H1 (cell line): ENCODE measurements around the gene HHAT. TPM values are rescaled to one million over a fixed set of nuclear protein-coding genes. Genes with fewer than 3 reads are reported as not detected.

Experiments used
- CTCF ChIA-PET: fragments of 300-600 bp; sonication (Branson Sonifier 250); formaldehyde crosslinking; loops from one replicate; lab custom pipeline; 2021; ENCODE audit not compliant: partially characterized antibody; lab: Charles Lee
- POLR2A ChIA-PET: fragments of 300-600 bp; sonication (Branson Sonifier 250); formaldehyde crosslinking; loops from one replicate; lab custom pipeline; 2021; ENCODE audit warnings: inconsistent platforms; ENCODE audit not compliant: partially characterized antibody; lab: Charles Lee
- DNase-seq, 2 experiments: peaks; one replicate each; pipeline versions ENCODE4 v3.0.0 to v3.0.0-alpha.2; 2010 to 2022; ENCODE audit warnings: low spot score in 2 of 2, low read depth in 1 of 2, mixed read lengths in 1 of 2
- FAIRE-seq: peaks from 2 replicates; lab custom pipeline; 2011; peaks lifted over from hg19 to GRCh38; lab: Jason Lieb, UNC
- H2AFZ ChIP-seq: 2 replicates; pipeline ENCODE4 v1.8.1; 2012; ENCODE audit warnings: low read length, inconsistent platforms
- H2AK5ac ChIP-seq: 2 replicates; pipeline ENCODE4 v1.6.1; 2013; ENCODE audit warnings: low read depth, low read length
- H2BK120ac ChIP-seq: replicated peaks from 2 replicates; pipeline ENCODE3; 2013; ENCODE audit warnings: low read depth, low read length, inconsistent platforms
- H2BK12ac ChIP-seq: 2 replicates; pipeline ENCODE4 v1.6.1; 2013; ENCODE audit warnings: low read depth, low read length
- H2BK15ac ChIP-seq: 2 replicates; pipeline ENCODE4 v1.6.1; 2013; ENCODE audit warnings: low read length
- H2BK20ac ChIP-seq: 2 replicates; pipeline ENCODE4 v1.6.1; 2013; ENCODE audit warnings: low read length
- H2BK5ac ChIP-seq: 2 replicates; pipeline ENCODE4 v1.6.1; 2013; ENCODE audit warnings: low read depth, low read length
- H3K14ac ChIP-seq: 2 replicates; pipeline ENCODE4 v1.6.1; 2013; ENCODE audit warnings: inconsistent platforms; ENCODE audit not compliant: insufficient read length
- H3K18ac ChIP-seq: 2 replicates; pipeline ENCODE4 v1.6.1; 2013; ENCODE audit warnings: low read length; ENCODE audit errors: extremely low read depth
- H3K23ac ChIP-seq: 2 replicates; pipeline ENCODE4 v1.6.1; 2013; ENCODE audit warnings: inconsistent platforms; ENCODE audit not compliant: insufficient read length
- H3K23me2 ChIP-seq: 2 replicates; pipeline ENCODE4 v1.6.1; 2013; ENCODE audit warnings: low read depth, low read length
- H3K27ac ChIP-seq: 2 replicates; pipeline ENCODE4 v1.6.1; 2011; ENCODE audit warnings: low read depth, low read length, inconsistent platforms
- H3K27me3 ChIP-seq, 4 experiments: replicated peaks in 1 of 4; 1 replicate in 1 of 4; 2 replicates in 3 of 4; pipeline versions ENCODE4 v1.6.1 to v1.8.1; 2011 to 2013; ENCODE audit warnings: low read length in 3 of 4, mild to moderate bottlenecking in 3 of 4, inconsistent platforms in 2 of 4, mixed read lengths in 2 of 4, moderate library complexity in 1 of 4; ENCODE audit not compliant: control insufficient read depth in 3 of 4, insufficient read depth in 3 of 4; ENCODE audit errors: extremely low read depth in 1 of 4
- H3K36me3 ChIP-seq, 4 experiments: 2 replicates each; pipeline versions ENCODE4 v1.6.1 to v1.8.1; 2011 to 2013; ENCODE audit warnings: mild to moderate bottlenecking in 4 of 4, low read length in 3 of 4, moderate library complexity in 2 of 4, control low read depth in 1 of 4, inconsistent platforms in 1 of 4; ENCODE audit not compliant: insufficient read depth in 4 of 4, control insufficient read depth in 2 of 4
- H3K4ac ChIP-seq: replicated peaks from 2 replicates; pipeline ENCODE3; 2013; ENCODE audit warnings: low read length, low read depth, mixed read lengths, inconsistent platforms; ENCODE audit not compliant: insufficient read length
- H3K4me1 ChIP-seq, 4 experiments: replicated peaks in 1 of 4; 1 replicate in 1 of 4; 2 replicates in 3 of 4; pipeline versions ENCODE4 v1.6.1 to v1.8.1; 2011 to 2013; ENCODE audit warnings: low read length in 3 of 4, inconsistent platforms in 2 of 4, mixed read lengths in 1 of 4; ENCODE audit not compliant: insufficient read depth in 4 of 4, control insufficient read depth in 3 of 4
- H3K4me2 ChIP-seq, 2 experiments: 2 replicates each; pipeline versions ENCODE4 v1.6.1 to v1.8.1; 2011 to 2013; ENCODE audit warnings: low read depth in 2 of 2, low read length in 2 of 2, control low read depth in 1 of 2, inconsistent platforms in 1 of 2, mild to moderate bottlenecking in 1 of 2; ENCODE audit not compliant: insufficient read depth in 1 of 2
- H3K4me3 ChIP-seq, 4 experiments: fragments of 200-600, 300-600 bp in 1 of 4; sonication (generic), shearing (Covaris generic), sonication (Bioruptor Twin) in 1 of 4; 2 replicates each; pipeline versions ENCODE4 v1.5.1 to v1.8.1; 2011 to 2016; ENCODE audit warnings: low read length in 4 of 4, low read depth in 3 of 4, control low read depth in 2 of 4, inconsistent platforms in 2 of 4, mild to moderate bottlenecking in 2 of 4, mixed read lengths in 1 of 4, moderate library complexity in 1 of 4; ENCODE audit not compliant: insufficient read depth in 2 of 4; ENCODE audit errors: extremely low read depth in 1 of 4
- H3K56ac ChIP-seq: replicated peaks from 2 replicates; pipeline ENCODE3; 2013; ENCODE audit warnings: low read depth, mild to moderate bottlenecking, mixed read lengths, low read length, inconsistent platforms; ENCODE audit not compliant: insufficient read length
- H3K79me1 ChIP-seq: 2 replicates; pipeline ENCODE4 v1.6.1; 2013; ENCODE audit warnings: low read depth, low read length, control low read depth
- H3K79me2 ChIP-seq, 2 experiments: 2 replicates each; pipeline versions ENCODE4 v1.6.1 to v1.8.1; 2012 to 2013; ENCODE audit warnings: low read length in 2 of 2, mild to moderate bottlenecking in 2 of 2, inconsistent platforms in 1 of 2; ENCODE audit not compliant: insufficient read depth in 2 of 2, control insufficient read depth in 1 of 2
- H3K9ac ChIP-seq, 4 experiments: replicated peaks in 1 of 4; 1 replicate in 1 of 4; 2 replicates in 3 of 4; pipeline versions ENCODE4 v1.6.1 to v1.8.1; 2011 to 2013; ENCODE audit warnings: low read depth in 3 of 4, low read length in 3 of 4, control low read depth in 2 of 4, mild to moderate bottlenecking in 2 of 4, moderate library complexity in 2 of 4, inconsistent platforms in 1 of 4; ENCODE audit errors: extremely low read depth in 1 of 4
- H3K9me3 ChIP-seq, 2 experiments: 2 replicates each; pipeline versions ENCODE4 v1.6.1 to v1.8.1; 2012 to 2013; ENCODE audit warnings: mild to moderate bottlenecking in 2 of 2, moderate library complexity in 2 of 2, control low read depth in 1 of 2, inconsistent platforms in 1 of 2, low read depth in 1 of 2, low read length in 1 of 2, mixed read lengths in 1 of 2; ENCODE audit not compliant: insufficient read depth in 2 of 2
- H4K20me1 ChIP-seq, 2 experiments: replicated peaks in 1 of 2; 2 replicates each; pipeline versions ENCODE3 to v1.8.1; 2011 to 2013; ENCODE audit warnings: inconsistent platforms in 2 of 2, low read length in 2 of 2, mild to moderate bottlenecking in 1 of 2; ENCODE audit not compliant: insufficient read depth in 2 of 2, control insufficient read depth in 1 of 2
- H4K5ac ChIP-seq: 2 replicates; pipeline ENCODE4 v1.6.1; 2013; ENCODE audit warnings: low read length, low read depth, mixed read lengths, inconsistent platforms; ENCODE audit not compliant: insufficient read length
- H4K8ac ChIP-seq: 2 replicates; pipeline ENCODE4 v1.8.0; 2013; ENCODE audit warnings: mild to moderate bottlenecking, moderate library complexity, low read length, inconsistent platforms; ENCODE audit not compliant: insufficient read depth; ENCODE audit errors: extremely low read depth
- H4K91ac ChIP-seq: replicated peaks from 2 replicates; pipeline ENCODE3; 2013; ENCODE audit warnings: low read length, mixed read lengths, inconsistent platforms; ENCODE audit not compliant: insufficient read length
- CBX5 ChIP-seq: fragments of 300-800, 300-1000 bp; sonication (generic); IDR thresholded peaks from 2 replicates; pipeline ENCODE4 v1.7.1; 2016; ENCODE audit warnings: antibody characterized with exemption, low read length, low read depth
- JUND ChIP-seq: IDR thresholded peaks from 2 replicates; pipeline ENCODE4 v1.6.1; 2011; ENCODE audit warnings: mild to moderate bottlenecking, improper control_type of control experiment, low read length
- RAD21 ChIP-seq, 2 experiments: IDR thresholded peaks in 1 of 2; conservative IDR thresholded peaks in 1 of 2; 2 replicates each; pipeline ENCODE4 v1.6.1; 2011; ENCODE audit warnings: low read depth in 2 of 2, low read length in 2 of 2, improper control_type of control experiment in 1 of 2, inconsistent platforms in 1 of 2, mild to moderate bottlenecking in 1 of 2, moderate library complexity in 1 of 2
- SIN3A ChIP-seq, 2 experiments: IDR thresholded peaks in 1 of 2; conservative IDR thresholded peaks in 1 of 2; 2 replicates each; pipeline ENCODE4 v1.6.1; 2011 to 2012; ENCODE audit warnings: low read length in 2 of 2, improper control_type of control experiment in 1 of 2, low read depth in 1 of 2, mild to moderate bottlenecking in 1 of 2
- TEAD4 ChIP-seq: IDR thresholded peaks from 2 replicates; pipeline ENCODE4 v1.6.1; 2012; ENCODE audit warnings: low read depth, low read length, inconsistent platforms, mixed read lengths
- WGBS, 2 experiments: shearing (Covaris generic) in 1 of 2; methylation state at CpG; one replicate each; pipeline versions ENCODE4 v1.1.6 to v1.1.7; 2013 to 2015; ENCODE audit warnings: low lambda C conversion rate in 2 of 2, mixed read lengths in 2 of 2, inconsistent platforms in 1 of 2, low coverage in 1 of 2, missing lambda C conversion rate in 1 of 2; ENCODE audit not compliant: insufficient replicate concordance in 2 of 2, insufficient coverage in 1 of 2, insufficient read length in 1 of 2; ENCODE audit errors: extremely low coverage in 1 of 2, missing lambda C conversion rate in 1 of 2; 5-methylcytosine and 5-hydroxymethylcytosine counted together
- polyA plus RNA-seq, 7 experiments: library from polyadenylated mRNA; depleted of rRNA in 3 of 7; stranded (reverse) in 5 of 7; unstranded in 2 of 7; fragments of >200 nt in 5 of 7; fragments of 200-250 nt in 2 of 7; gene quantifications; 1 replicate in 5 of 7; 2 replicates in 1 of 7; 4 replicates in 1 of 7; pipeline versions ENCODE4 v1.2.1 to v1.2.3, GENCODE V29; 2011 to 2013; ENCODE audit warnings: missing spikeins in 2 of 7, mixed read lengths in 2 of 7
- total RNA-seq: library from RNA; stranded (reverse); fragmentation: NEBNext Ultra II Directional; extraction: Animal tissue kit (Norgen Biotek cat#: 25700); gene quantifications from 2 replicates; pipeline ENCODE4 v1.2.1, GENCODE V29; 2021
- TF ChIP-seq, protein P1 (sequence below): IDR thresholded peaks from 2 replicates; pipeline ENCODE4 v1.6.1; 2012; ENCODE audit warnings: inconsistent platforms
- TF ChIP-seq, protein P2 (sequence below), 3 experiments: IDR thresholded peaks; 1 replicate in 2 of 3; 2 replicates in 1 of 3; pipeline versions ENCODE4 v1.5.1 to v1.6.1; 2011; ENCODE audit warnings: low read length in 3 of 3, mild to moderate bottlenecking in 3 of 3, inconsistent platforms in 2 of 3, low read depth in 1 of 3, moderate library complexity in 1 of 3; ENCODE audit not compliant: insufficient read depth in 1 of 3; ENCODE audit errors: control extremely low read depth in 1 of 3

Gene HHAT
- total and polyA plus RNA-seq, 2 of the 8 experiments (the other 6 are each of a cell fraction or from before 2014, with no cell fraction given): 0.15 to 0.51 TPM

DNA sequence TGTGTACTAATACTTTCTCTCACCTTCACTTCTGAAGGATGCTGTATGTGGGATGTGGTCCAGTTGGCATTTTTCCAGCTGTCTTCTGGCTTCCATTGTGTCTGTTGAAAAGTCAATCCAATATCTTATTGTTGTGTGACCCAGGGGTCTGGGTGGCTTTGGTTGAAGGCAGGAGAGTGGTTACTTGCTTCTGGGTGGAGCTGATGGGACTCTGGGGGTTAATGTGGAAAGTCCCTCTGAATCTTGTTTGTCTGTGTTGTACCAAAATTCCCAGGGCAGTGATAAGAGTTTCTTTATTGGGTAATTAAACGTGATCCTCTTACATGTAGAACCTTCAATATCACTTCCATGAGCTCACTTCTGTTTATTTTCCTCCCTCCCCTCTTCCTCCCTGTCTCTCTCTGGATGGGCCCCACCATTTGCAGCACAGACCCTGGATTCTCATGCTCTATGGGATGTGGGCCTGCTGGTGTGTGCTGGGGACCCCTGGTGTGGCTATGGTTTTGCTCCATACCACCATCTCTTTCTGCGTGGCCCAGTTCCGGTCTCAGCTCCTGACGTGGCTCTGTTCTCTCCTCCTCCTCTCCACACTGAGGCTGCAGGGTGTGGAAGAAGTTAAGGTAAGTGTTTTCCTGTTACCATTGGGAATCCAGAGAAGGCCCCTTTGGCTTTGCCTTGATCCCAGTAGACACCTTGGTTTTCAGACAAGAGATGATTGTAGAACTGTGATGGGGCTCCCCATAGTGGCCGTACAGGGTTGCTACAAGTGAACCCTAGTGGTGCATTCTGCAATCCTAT is 71.5 kb downstream of the HHAT start:
- H2AK5ac ChIP-seq: no peak overlapping the region
- peak; percentile 86 for FAIRE-seq
- TF ChIP-seq TEAD4 (peak; percentile 60; the same call in 1 of the 2 replicates), RAD21 (IDR thresholded peaks at IDR 0.05 in 1 of 2, conservative IDR thresholded peaks at IDR 0.05 in 1 of 2; ENCODE audit: low read depth in 2 of 2, low read length in 2 of 2) (peak; percentile 88 to 94), JUND (peak; percentile 61; the same call in 1 of the 2 replicates), SIN3A (conservative IDR thresholded peaks at IDR 0.05 in 1 of 2, IDR thresholded peaks at IDR 0.05 in 1 of 2; ENCODE audit: low read depth in 1 of 2, low read length in 2 of 2) (0 out of 4 replicates have a peak, but pooled peaks of 1 of the 2 experiments have one; percentile 29), CBX5 (no peak)
- TF ChIP-seq, protein P1, sequence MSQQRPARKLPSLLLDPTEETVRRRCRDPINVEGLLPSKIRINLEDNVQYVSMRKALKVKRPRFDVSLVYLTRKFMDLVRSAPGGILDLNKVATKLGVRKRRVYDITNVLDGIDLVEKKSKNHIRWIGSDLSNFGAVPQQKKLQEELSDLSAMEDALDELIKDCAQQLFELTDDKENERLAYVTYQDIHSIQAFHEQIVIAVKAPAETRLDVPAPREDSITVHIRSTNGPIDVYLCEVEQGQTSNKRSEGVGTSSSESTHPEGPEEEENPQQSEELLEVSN: no peak
- TF ChIP-seq, protein P2, sequence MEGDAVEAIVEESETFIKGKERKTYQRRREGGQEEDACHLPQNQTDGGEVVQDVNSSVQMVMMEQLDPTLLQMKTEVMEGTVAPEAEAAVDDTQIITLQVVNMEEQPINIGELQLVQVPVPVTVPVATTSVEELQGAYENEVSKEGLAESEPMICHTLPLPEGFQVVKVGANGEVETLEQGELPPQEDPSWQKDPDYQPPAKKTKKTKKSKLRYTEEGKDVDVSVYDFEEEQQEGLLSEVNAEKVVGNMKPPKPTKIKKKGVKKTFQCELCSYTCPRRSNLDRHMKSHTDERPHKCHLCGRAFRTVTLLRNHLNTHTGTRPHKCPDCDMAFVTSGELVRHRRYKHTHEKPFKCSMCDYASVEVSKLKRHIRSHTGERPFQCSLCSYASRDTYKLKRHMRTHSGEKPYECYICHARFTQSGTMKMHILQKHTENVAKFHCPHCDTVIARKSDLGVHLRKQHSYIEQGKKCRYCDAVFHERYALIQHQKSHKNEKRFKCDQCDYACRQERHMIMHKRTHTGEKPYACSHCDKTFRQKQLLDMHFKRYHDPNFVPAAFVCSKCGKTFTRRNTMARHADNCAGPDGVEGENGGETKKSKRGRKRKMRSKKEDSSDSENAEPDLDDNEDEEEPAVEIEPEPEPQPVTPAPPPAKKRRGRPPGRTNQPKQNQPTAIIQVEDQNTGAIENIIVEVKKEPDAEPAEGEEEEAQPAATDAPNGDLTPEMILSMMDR (IDR thresholded peaks at IDR 0.05; ENCODE audit: control extremely low read depth in 1 of 3, insufficient read depth in 1 of 3, low read depth in 1 of 3, low read length in 3 of 3): peak; percentile 48 to 98 (median 95)

More for the DNA sequence above, 71.5 kb downstream of the HHAT start:
- Histone ChIP-seq H3K4ac (no peak overlapping the region), H3K23ac (no peak overlapping the region), H3K4me3 (no peak overlapping the region), H3K36me3 (no peaks in the 10 kb centered on the region), H2BK12ac (peak overlapping the region; percentile 91; the same call in 1 of the 2 replicates), H2BK5ac (no peak overlapping the region), H2BK120ac (no peak overlapping the region), H3K9ac (no peak overlapping the region), H2BK15ac (no peak overlapping the region; the same call in 1 of the 2 replicates), H4K5ac (no peak overlapping the region), H3K79me1 (no peaks in the 10 kb centered on the region), H4K91ac (no peak overlapping the region), H4K20me1 (no peaks in the 10 kb centered on the region), H3K18ac (peak overlapping the region; percentile 85), H3K27ac (peak overlapping the region; percentile 34; the same call in 1 of the 2 replicates), H3K23me2 (no peaks in the 10 kb centered on the region), H3K4me2 (no peak overlapping the region), H3K56ac (no peak overlapping the region), H3K9me3 (no peaks in the 10 kb centered on the region), H3K79me2 (no peaks in the 10 kb centered on the region), H3K27me3 (no peaks in the 10 kb centered on the region), H3K4me1 (no peaks in the 10 kb centered on the region), H4K8ac (no peak overlapping the region), H2BK20ac (peak overlapping the region; percentile 81), H2AFZ (peak overlapping the region; percentile 97), H3K14ac (no peak overlapping the region)
- DNase-seq: peak; percentile 7 to 78
- ChIA-PET CTCF (interaction anchor here (0.6 to 11.7 kb wide), 25 partner anchors 9 to 1114 kb away, joined by 3 to 179 read pairs (median 4); no protein-coding TSS in a partner anchor), POLR2A (interaction anchor here (0.7 to 16.0 kb wide), 2 partner anchors 24 to 26 kb away, joined by 3 to 197 read pairs; no protein-coding TSS in a partner anchor)
- WGBS, 2 experiments: 58% methylated on average over 5 of the region's 5 CpGs; no CpG with 5 or more reads in 1 of the 2 experiments
